Neuronal stem cell (in vitro differentiated cells): Measurements from ENCODE around the gene SRSF6.

Source experiments
- DNase-seq: peaks from one replicate; pipeline ENCODE4 v3.0.0-alpha.2; 2013; ENCODE audit warnings: low spot score
- H2AFZ ChIP-seq: one replicate; pipeline ENCODE4 v1.6.1; 2013; ENCODE audit warnings: mild to moderate bottlenecking, low read length, inconsistent platforms
- H2AK5ac ChIP-seq: 2 replicates; pipeline ENCODE4 v1.6.1; 2013; ENCODE audit warnings: low read depth, mild to moderate bottlenecking, inconsistent platforms, low read length, moderate library complexity, mixed read lengths
- H2BK120ac ChIP-seq: 2 replicates; pipeline ENCODE4 v1.6.1; 2013; ENCODE audit warnings: low read depth, mild to moderate bottlenecking, inconsistent platforms, low read length, moderate library complexity, mixed read lengths
- H2BK12ac ChIP-seq: one replicate; pipeline ENCODE4 v1.6.1; 2013; ENCODE audit warnings: low read length, inconsistent platforms
- H2BK15ac ChIP-seq: 2 replicates; pipeline ENCODE4 v1.6.1; 2013; ENCODE audit warnings: mild to moderate bottlenecking, low read length, inconsistent platforms, mixed read lengths
- H2BK5ac ChIP-seq: one replicate; pipeline ENCODE4 v1.6.1; 2013; ENCODE audit warnings: inconsistent platforms, mild to moderate bottlenecking, low read length, moderate library complexity
- H3K14ac ChIP-seq: one replicate; pipeline ENCODE4 v1.6.1; 2013; ENCODE audit warnings: low read length, inconsistent platforms
- H3K18ac ChIP-seq: 2 replicates; pipeline ENCODE4 v1.6.1; 2013; ENCODE audit warnings: low read length, inconsistent platforms
- H3K23ac ChIP-seq: 2 replicates; pipeline ENCODE4 v1.6.1; 2013; ENCODE audit warnings: low read depth, mild to moderate bottlenecking, mixed read lengths, low read length, inconsistent platforms; ENCODE audit not compliant: poor library complexity
- H3K27ac ChIP-seq: replicated peaks from 3 replicates; pipeline ENCODE4 v1.5.1; 2013; ENCODE audit warnings: low read length, inconsistent platforms
- H3K27me3 ChIP-seq, 3 experiments: 2 replicates each; pipeline ENCODE4 v1.6.1; 2013; ENCODE audit warnings: low read length in 3 of 3, mild to moderate bottlenecking in 2 of 3, inconsistent platforms in 1 of 3, low read depth in 1 of 3, mixed read lengths in 1 of 3, moderate library complexity in 1 of 3; ENCODE audit not compliant: control insufficient read depth in 3 of 3, insufficient read depth in 3 of 3
- H3K36me3 ChIP-seq, 2 donors: replicated peaks in 1 of 2; 2 replicates each; pipeline ENCODE4 v1.6.1; 2013; ENCODE audit warnings: low read length in 2 of 2; ENCODE audit not compliant: control insufficient read depth in 2 of 2, insufficient read depth in 2 of 2
- H3K4ac ChIP-seq: 2 replicates; pipeline ENCODE4 v1.6.1; 2013; ENCODE audit warnings: inconsistent platforms, mild to moderate bottlenecking, low read length, moderate library complexity
- H3K4me1 ChIP-seq, 2 donors: 1 replicate in 1 of 2; 2 replicates in 1 of 2; pipeline ENCODE4 v1.6.1; 2013; ENCODE audit warnings: low read length in 2 of 2, low read depth in 1 of 2; ENCODE audit not compliant: control insufficient read depth in 2 of 2, insufficient read depth in 1 of 2
- H3K4me2 ChIP-seq: one replicate; pipeline ENCODE4 v1.6.1; 2013; ENCODE audit warnings: mild to moderate bottlenecking, low read length, inconsistent platforms; ENCODE audit not compliant: insufficient read depth, poor library complexity, severe bottlenecking
- H3K4me3 ChIP-seq, 2 donors: 2 replicates each; pipeline ENCODE4 v1.5.1; 2013; ENCODE audit warnings: low read length in 2 of 2, mild to moderate bottlenecking in 2 of 2, inconsistent platforms in 1 of 2, moderate library complexity in 1 of 2
- H3K79me1 ChIP-seq: one replicate; pipeline ENCODE4 v1.6.1; 2013; ENCODE audit warnings: low read depth, mild to moderate bottlenecking, inconsistent platforms, low read length, moderate library complexity
- H3K9ac ChIP-seq: one replicate; pipeline ENCODE4 v1.6.1; 2013; ENCODE audit warnings: mild to moderate bottlenecking, low read depth, low read length, inconsistent platforms; ENCODE audit not compliant: poor library complexity
- H3K9me3 ChIP-seq, 2 donors: replicated peaks in 1 of 2; 2 replicates each; pipeline versions ENCODE3 to v1.6.1; 2013; ENCODE audit warnings: low read length in 2 of 2, mild to moderate bottlenecking in 2 of 2, inconsistent platforms in 1 of 2, low read depth in 1 of 2, mixed read lengths in 1 of 2, moderate library complexity in 1 of 2; ENCODE audit not compliant: control insufficient read depth in 2 of 2, insufficient read depth in 1 of 2
- H4K8ac ChIP-seq: one replicate; pipeline ENCODE4 v1.6.1; 2013; ENCODE audit warnings: low read depth, mild to moderate bottlenecking, inconsistent platforms, low read length, moderate library complexity
- H4K91ac ChIP-seq: one replicate; pipeline ENCODE4 v1.6.1; 2013; ENCODE audit warnings: low read length, low read depth, mild to moderate bottlenecking, inconsistent platforms; ENCODE audit not compliant: poor library complexity
- WGBS, 2 donors: extraction: QIAGEN DNeasy Blood & Tissue Kit; methylation state at CpG; one replicate each; pipeline ENCODE4 v1.1.7; 2013; ENCODE audit warnings: missing lambda C conversion rate in 2 of 2, mixed read lengths in 1 of 2; ENCODE audit not compliant: insufficient read length in 2 of 2, insufficient replicate concordance in 1 of 2; ENCODE audit errors: extremely low coverage in 2 of 2; 5-methylcytosine and 5-hydroxymethylcytosine counted together

The SRSF6 gene

DNA sequence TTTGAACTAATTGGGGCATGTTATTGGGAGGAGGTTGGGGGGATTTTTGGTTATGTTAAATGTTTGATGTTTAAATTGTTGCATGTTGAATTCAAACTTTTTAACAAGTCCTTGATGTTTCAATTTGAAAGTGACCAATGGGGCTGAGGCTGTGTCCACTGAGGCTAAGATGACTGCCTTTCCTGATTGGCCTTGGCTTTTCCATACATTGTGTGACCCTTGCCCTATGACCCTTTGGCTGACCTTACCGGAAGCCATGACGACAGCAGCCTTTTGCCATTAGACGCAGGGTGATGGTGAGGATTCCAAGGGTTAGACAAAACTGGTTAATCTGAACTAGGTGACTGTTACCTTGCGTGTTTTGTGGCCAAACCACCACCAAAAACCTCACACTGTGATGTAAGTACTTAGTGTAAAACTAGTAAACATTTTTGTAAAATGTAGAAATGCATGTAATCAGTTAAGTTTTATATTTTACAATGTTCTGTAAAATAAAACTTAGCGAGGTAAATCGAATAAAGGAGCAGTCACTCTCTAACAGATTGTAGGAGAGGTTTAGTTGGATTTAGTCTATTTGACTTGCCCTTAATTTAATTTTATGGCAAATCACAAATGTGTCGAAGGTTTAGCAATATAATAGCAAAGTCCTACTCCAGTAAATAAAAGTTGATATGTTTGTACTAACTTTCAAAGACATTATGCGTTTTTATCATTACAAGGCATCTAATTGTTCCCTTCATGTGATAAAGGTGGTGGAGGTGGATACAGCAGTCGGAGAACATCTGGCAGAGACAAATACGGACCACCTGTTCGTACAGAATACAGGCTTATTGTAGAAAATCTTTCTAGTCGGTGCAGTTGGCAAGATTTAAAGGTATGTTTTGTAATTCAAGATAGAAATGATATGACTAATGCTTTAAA lies 1.6 kb downstream of the SRSF6 start:
- Histone ChIP-seq H2BK120ac (no peak overlapping the region), H2BK12ac (no peak overlapping the region), H3K9ac (peak overlapping the region; percentile 83), H2AFZ (no peak overlapping the region), H3K4me2 (peak overlapping the region; percentile 52), H3K4ac (no peak overlapping the region), H3K4me1 (peaks cover 2 to 3% of the 10 kb centered on the region in 2 donors), H3K14ac (no peak overlapping the region), H3K27ac (no peak overlapping the region), H4K8ac (no peak overlapping the region), H2AK5ac (no peak overlapping the region), H3K23ac (no peak overlapping the region), H3K18ac (no peak overlapping the region), H3K27me3 (no peaks in the 10 kb centered on the region), H3K9me3 (peaks cover 1 to 4% of the 10 kb centered on the region in 2 donors), H3K4me3 (peak overlapping the region; percentile 72 to 95), H4K91ac (no peak overlapping the region), H2BK5ac (no peak overlapping the region), H3K79me1 (no peaks in the 10 kb centered on the region), H2BK15ac (no peak overlapping the region), H3K36me3 (peaks cover 23 to 56% of the 10 kb centered on the region in 2 donors)
- WGBS, 2 donors: no CpG with 5 or more reads among the region's 12 CpGs
- DNase-seq: peak; percentile 14

DNA sequence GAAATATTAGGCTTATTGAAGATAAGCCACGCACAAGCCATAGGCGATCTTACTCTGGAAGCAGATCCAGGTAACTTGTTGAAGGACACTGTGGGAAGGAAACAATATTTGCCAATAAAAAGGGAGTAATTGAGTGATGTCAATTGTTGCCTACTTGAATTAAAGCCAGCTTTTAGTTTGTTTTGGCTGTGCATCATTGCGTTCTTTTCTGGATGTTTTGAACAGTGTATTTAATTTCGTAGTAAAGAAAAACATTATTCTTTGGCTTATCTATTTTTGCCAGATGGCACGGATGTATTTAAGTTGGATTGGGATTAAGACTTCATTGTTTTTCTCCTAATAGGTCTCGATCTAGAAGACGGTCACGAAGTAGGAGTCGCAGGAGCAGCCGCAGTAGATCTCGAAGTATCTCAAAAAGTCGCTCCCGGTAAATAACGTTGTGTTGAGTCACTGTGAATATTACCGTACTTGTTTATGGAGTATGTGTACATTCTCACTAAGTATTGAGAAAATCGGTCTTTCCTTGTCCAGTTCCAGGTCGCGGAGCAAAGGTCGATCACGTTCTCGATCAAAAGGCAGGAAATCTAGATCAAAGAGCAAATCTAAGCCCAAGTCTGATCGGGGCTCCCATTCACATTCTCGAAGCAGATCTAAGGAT lies 2.6 kb downstream of the SRSF6 start:
- Histone ChIP-seq H2BK15ac (no peak overlapping the region), H3K14ac (no peak overlapping the region), H2BK5ac (no peak overlapping the region), H3K27ac (no peak overlapping the region), H4K91ac (no peak overlapping the region), H3K4ac (no peak overlapping the region), H3K36me3 (peaks cover 28 to 66% of the 10 kb centered on the region in 2 donors), H3K79me1 (no peaks in the 10 kb centered on the region), H3K9ac (no peak overlapping the region), H3K23ac (no peak overlapping the region), H3K18ac (no peak overlapping the region), H3K4me3 (no peak overlapping the region), H3K27me3 (no peaks in the 10 kb centered on the region), H3K9me3 (peaks cover 1 to 4% of the 10 kb centered on the region in 2 donors), H2AFZ (no peak overlapping the region), H3K4me2 (no peak overlapping the region), H2BK120ac (no peak overlapping the region), H4K8ac (no peak overlapping the region), H2BK12ac (no peak overlapping the region), H3K4me1 (peaks cover 2 to 3% of the 10 kb centered on the region in 2 donors), H2AK5ac (no peak overlapping the region)
- no peak for DNase-seq
- WGBS, 2 donors: no CpG with 5 or more reads among the region's 23 CpGs

DNA sequence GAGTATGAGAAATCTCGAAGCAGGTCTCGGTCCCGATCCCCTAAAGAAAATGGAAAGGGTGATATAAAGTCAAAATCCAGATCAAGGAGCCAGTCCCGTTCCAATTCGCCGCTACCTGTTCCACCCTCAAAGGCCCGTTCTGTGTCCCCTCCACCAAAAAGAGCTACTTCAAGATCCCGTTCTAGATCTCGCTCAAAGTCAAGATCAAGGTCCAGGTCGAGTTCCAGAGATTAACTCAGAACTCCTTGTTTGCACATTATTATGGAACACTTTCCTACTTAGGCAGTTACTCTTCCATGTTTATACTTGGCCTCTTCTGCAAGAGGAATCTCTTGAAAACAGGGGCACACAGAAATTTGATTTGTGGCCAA lies 3.1 kb downstream of the SRSF6 start:
- Histone ChIP-seq H3K27me3 (no peaks in the 10 kb centered on the region), H2BK120ac (no peak overlapping the region), H3K79me1 (no peaks in the 10 kb centered on the region), H3K18ac (no peak overlapping the region), H2BK5ac (no peak overlapping the region), H2AFZ (no peak overlapping the region), H3K36me3 (peaks cover 28 to 71% of the 10 kb centered on the region in 2 donors), H2BK12ac (no peak overlapping the region), H2AK5ac (no peak overlapping the region), H3K23ac (no peak overlapping the region), H3K27ac (no peak overlapping the region), H3K4me3 (no peak overlapping the region), H3K4me2 (no peak overlapping the region), H3K9ac (no peak overlapping the region), H3K4me1 (peaks cover 2 to 3% of the 10 kb centered on the region in 2 donors), H2BK15ac (no peak overlapping the region), H3K9me3 (peaks cover 1% of the 10 kb centered on the region in 2 donors), H3K4ac (no peak overlapping the region), H4K8ac (no peak overlapping the region), H3K14ac (no peak overlapping the region), H4K91ac (no peak overlapping the region)
- no CpG with 5 or more reads among the region's 10 CpGs for whole genome bisulfite sequencing, 2 donors
- no peak for DNase-seq
